ENCODE data around the gene METTL1.

The METTL1 gene

DNA sequence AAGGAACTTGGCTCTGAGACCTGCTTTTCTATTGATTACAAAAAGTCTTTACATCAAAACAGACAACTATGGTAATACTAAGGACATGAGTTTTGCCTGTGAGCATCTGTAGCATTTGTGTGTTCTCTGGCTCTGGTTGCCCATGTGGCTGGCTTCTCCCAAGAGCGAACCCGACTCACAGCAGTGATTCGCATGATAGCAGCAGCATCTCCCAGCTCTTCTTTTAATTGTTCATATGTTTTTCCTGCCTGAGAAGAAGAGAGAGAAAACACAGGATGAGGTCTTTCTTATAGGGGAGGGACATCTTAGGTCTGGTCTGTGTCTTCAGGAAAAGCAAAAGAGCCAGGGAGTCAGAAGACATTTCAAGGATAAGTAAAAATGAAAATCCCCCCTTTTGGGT lies 29.1 kb upstream of the METTL1 start:
- H3K27me3 ChIP-seq (ENCODE audit: control insufficient read depth in 3 of 3, insufficient read depth in 3 of 3, low read depth in 1 of 3, low read length in 3 of 3) = no peaks in the 10 kb centered on the region
- H3K36me3 ChIP-seq (replicated peaks in 1 of 2; ENCODE audit: control insufficient read depth in 2 of 2, insufficient read depth in 2 of 2, low read length in 2 of 2) = peaks cover 12 to 74% of the 10 kb centered on the region in 2 donors
- no peak overlapping the region for H2BK5ac ChIP-seq (ENCODE audit: low read length)
- H3K9me3 ChIP-seq (replicated peaks in 1 of 2; ENCODE audit: control insufficient read depth in 2 of 2, insufficient read depth in 1 of 2, low read depth in 1 of 2, low read length in 2 of 2) = no peaks in the 10 kb centered on the region
- H3K4me2 ChIP-seq (ENCODE audit: insufficient read depth, low read length, poor library complexity, severe bottlenecking) = no peak overlapping the region
- H3K4ac ChIP-seq (ENCODE audit: low read length) = no peak overlapping the region
- no peak overlapping the region for H2AK5ac ChIP-seq (ENCODE audit: low read depth, low read length)
- H3K18ac ChIP-seq (ENCODE audit: low read length) = no peak overlapping the region
- no peak overlapping the region for H2BK15ac ChIP-seq (ENCODE audit: low read length)
- H2BK120ac ChIP-seq (ENCODE audit: low read depth, low read length) = no peak overlapping the region
- H3K9ac ChIP-seq (ENCODE audit: low read depth, low read length, poor library complexity) = no peak overlapping the region
- DNase-seq (ENCODE audit: low spot score) = no peak
- H3K14ac ChIP-seq (ENCODE audit: low read length) = no peak overlapping the region
- no peak overlapping the region for H2AFZ ChIP-seq (ENCODE audit: low read length)
- no peak overlapping the region for H4K8ac ChIP-seq (ENCODE audit: low read depth, low read length)
- no peaks in the 10 kb centered on the region for H3K4me1 ChIP-seq (ENCODE audit: control insufficient read depth in 2 of 2, insufficient read depth in 1 of 2, low read depth in 1 of 2, low read length in 2 of 2)
- no peaks in the 10 kb centered on the region for H3K79me1 ChIP-seq (ENCODE audit: low read depth, low read length)
- no CpG with 5 or more reads among the region's 3 CpGs for WGBS, 2 donors (ENCODE audit: extremely low coverage in 2 of 2, insufficient read length in 2 of 2, insufficient replicate concordance in 1 of 2)
- H2BK12ac ChIP-seq (ENCODE audit: low read length) = no peak overlapping the region
- H3K4me3 ChIP-seq (ENCODE audit: low read length in 2 of 2) = no peak overlapping the region
- H3K23ac ChIP-seq (ENCODE audit: low read depth, low read length, poor library complexity) = no peak overlapping the region
- H4K91ac ChIP-seq (ENCODE audit: low read depth, low read length, poor library complexity) = no peak overlapping the region
- H3K27ac ChIP-seq (replicated peaks; ENCODE audit: low read length) = no peak overlapping the region

DNA sequence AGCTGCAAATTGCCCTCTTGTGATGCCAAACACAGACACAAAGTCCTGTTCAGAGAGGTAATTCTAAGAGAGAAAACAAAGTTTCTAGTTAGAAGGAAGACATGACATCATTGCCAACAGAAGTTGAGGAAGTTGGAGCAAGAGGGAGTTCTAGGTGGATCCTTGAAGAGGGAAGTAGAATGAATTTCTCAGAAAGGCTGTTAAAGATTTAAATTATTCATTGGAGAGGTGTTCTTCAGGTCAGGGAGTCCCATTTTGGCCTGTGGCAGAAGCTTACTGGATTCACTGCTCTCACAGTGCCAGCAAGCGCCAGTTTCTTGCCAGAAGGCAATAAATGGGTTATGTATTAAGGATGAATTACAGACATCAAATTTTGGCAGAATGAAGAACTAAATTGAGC lies 26.0 kb upstream of the METTL1 start:
- Histone ChIP-seq H3K9ac (ENCODE audit: low read depth, low read length, poor library complexity) (no peak overlapping the region), H2AK5ac (ENCODE audit: low read depth, low read length) (no peak overlapping the region), H4K8ac (ENCODE audit: low read depth, low read length) (no peak overlapping the region), H3K4me2 (ENCODE audit: insufficient read depth, low read length, poor library complexity, severe bottlenecking) (no peak overlapping the region), H3K79me1 (ENCODE audit: low read depth, low read length) (no peaks in the 10 kb centered on the region), H3K4ac (ENCODE audit: low read length) (no peak overlapping the region), H3K27ac (replicated peaks; ENCODE audit: low read length) (no peak overlapping the region), H2BK15ac (ENCODE audit: low read length) (no peak overlapping the region), H3K4me3 (ENCODE audit: low read length in 2 of 2) (no peak overlapping the region), H3K36me3 (replicated peaks in 1 of 2; ENCODE audit: control insufficient read depth in 2 of 2, insufficient read depth in 2 of 2, low read length in 2 of 2) (peaks cover 19 to 88% of the 10 kb centered on the region in 2 donors), H3K14ac (ENCODE audit: low read length) (no peak overlapping the region), H2BK120ac (ENCODE audit: low read depth, low read length) (no peak overlapping the region), H3K4me1 (ENCODE audit: control insufficient read depth in 2 of 2, insufficient read depth in 1 of 2, low read depth in 1 of 2, low read length in 2 of 2) (no peaks in the 10 kb centered on the region), H3K9me3 (replicated peaks in 1 of 2; ENCODE audit: control insufficient read depth in 2 of 2, insufficient read depth in 1 of 2, low read depth in 1 of 2, low read length in 2 of 2) (no peaks in the 10 kb centered on the region), H3K23ac (ENCODE audit: low read depth, low read length, poor library complexity) (no peak overlapping the region), H2BK5ac (ENCODE audit: low read length) (no peak overlapping the region), H3K18ac (ENCODE audit: low read length) (no peak overlapping the region), H4K91ac (ENCODE audit: low read depth, low read length, poor library complexity) (no peak overlapping the region), H3K27me3 (ENCODE audit: control insufficient read depth in 3 of 3, insufficient read depth in 3 of 3, low read depth in 1 of 3, low read length in 3 of 3) (no peaks in the 10 kb centered on the region), H2AFZ (ENCODE audit: low read length) (no peak overlapping the region), H2BK12ac (ENCODE audit: low read length) (no peak overlapping the region)
- no CpG with 5 or more reads among the region's 1 CpG for WGBS, 2 donors (ENCODE audit: extremely low coverage in 2 of 2, insufficient read length in 2 of 2, insufficient replicate concordance in 1 of 2)
- no peak for DNase-seq (ENCODE audit: low spot score)

GRCh38 chr12:57796996-57797395 lies 25.1 kb upstream of the METTL1 start:
- H3K27ac ChIP-seq (replicated peaks; ENCODE audit: low read length) = no peak overlapping the region
- H3K18ac ChIP-seq (ENCODE audit: low read length) = no peak overlapping the region
- H2AK5ac ChIP-seq (ENCODE audit: low read depth, low read length) = no peak overlapping the region
- no peaks in the 10 kb centered on the region for H3K4me1 ChIP-seq (ENCODE audit: control insufficient read depth in 2 of 2, insufficient read depth in 1 of 2, low read depth in 1 of 2, low read length in 2 of 2)
- WGBS, 2 donors (ENCODE audit: extremely low coverage in 2 of 2, insufficient read length in 2 of 2, insufficient replicate concordance in 1 of 2) = no CpG with 5 or more reads among the region's 1 CpG
- H3K9me3 ChIP-seq (replicated peaks in 1 of 2; ENCODE audit: control insufficient read depth in 2 of 2, insufficient read depth in 1 of 2, low read depth in 1 of 2, low read length in 2 of 2) = no peaks in the 10 kb centered on the region
- no peak overlapping the region for H2BK120ac ChIP-seq (ENCODE audit: low read depth, low read length)
- H4K8ac ChIP-seq (ENCODE audit: low read depth, low read length) = no peak overlapping the region
- H3K4ac ChIP-seq (ENCODE audit: low read length) = no peak overlapping the region
- H2BK5ac ChIP-seq (ENCODE audit: low read length) = no peak overlapping the region
- H3K23ac ChIP-seq (ENCODE audit: low read depth, low read length, poor library complexity) = no peak overlapping the region
- no peak overlapping the region for H3K4me3 ChIP-seq (ENCODE audit: low read length in 2 of 2)
- no peak overlapping the region for H2BK15ac ChIP-seq (ENCODE audit: low read length)
- H2AFZ ChIP-seq (ENCODE audit: low read length) = no peak overlapping the region
- no peak overlapping the region for H3K4me2 ChIP-seq (ENCODE audit: insufficient read depth, low read length, poor library complexity, severe bottlenecking)
- no peak for DNase-seq (ENCODE audit: low spot score)
- H3K27me3 ChIP-seq (ENCODE audit: control insufficient read depth in 3 of 3, insufficient read depth in 3 of 3, low read depth in 1 of 3, low read length in 3 of 3) = no peaks in the 10 kb centered on the region
- H4K91ac ChIP-seq (ENCODE audit: low read depth, low read length, poor library complexity) = no peak overlapping the region
- H3K14ac ChIP-seq (ENCODE audit: low read length) = no peak overlapping the region
- no peak overlapping the region for H2BK12ac ChIP-seq (ENCODE audit: low read length)
- no peaks in the 10 kb centered on the region for H3K79me1 ChIP-seq (ENCODE audit: low read depth, low read length)
- H3K9ac ChIP-seq (ENCODE audit: low read depth, low read length, poor library complexity) = no peak overlapping the region
- H3K36me3 ChIP-seq (replicated peaks in 1 of 2; ENCODE audit: control insufficient read depth in 2 of 2, insufficient read depth in 2 of 2, low read length in 2 of 2) = peaks cover 20 to 88% of the 10 kb centered on the region in 2 donors

DNA sequence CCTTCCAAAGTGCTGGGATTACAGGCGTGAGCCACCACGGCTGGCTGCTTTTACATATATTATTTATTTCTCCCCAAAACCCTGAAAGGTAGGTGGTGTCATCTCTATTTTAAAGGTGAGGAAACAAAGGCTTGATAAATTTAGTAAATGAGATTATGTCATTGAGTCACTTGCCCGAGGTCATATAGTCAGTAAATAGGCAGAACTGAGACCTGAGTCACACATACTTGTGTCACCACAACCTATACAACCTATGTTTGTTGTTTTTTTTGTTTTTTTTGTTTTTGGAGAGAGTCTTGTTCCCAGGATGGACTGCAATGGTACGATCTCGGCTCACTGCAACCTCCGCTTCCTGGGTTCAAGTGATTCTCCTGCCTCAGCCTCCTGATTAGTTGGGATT lies 23.4 kb upstream of the METTL1 start:
- Histone ChIP-seq H2AFZ (ENCODE audit: low read length) (no peak overlapping the region), H3K27me3 (ENCODE audit: control insufficient read depth in 3 of 3, insufficient read depth in 3 of 3, low read depth in 1 of 3, low read length in 3 of 3) (no peaks in the 10 kb centered on the region), H3K14ac (ENCODE audit: low read length) (no peak overlapping the region), H2BK12ac (ENCODE audit: low read length) (no peak overlapping the region), H4K91ac (ENCODE audit: low read depth, low read length, poor library complexity) (no peak overlapping the region), H3K23ac (ENCODE audit: low read depth, low read length, poor library complexity) (no peak overlapping the region), H2BK15ac (ENCODE audit: low read length) (no peak overlapping the region), H3K4ac (ENCODE audit: low read length) (no peak overlapping the region), H4K8ac (ENCODE audit: low read depth, low read length) (no peak overlapping the region), H3K9ac (ENCODE audit: low read depth, low read length, poor library complexity) (no peak overlapping the region), H2BK5ac (ENCODE audit: low read length) (no peak overlapping the region), H3K4me3 (ENCODE audit: low read length in 2 of 2) (no peak overlapping the region), H2AK5ac (ENCODE audit: low read depth, low read length) (no peak overlapping the region), H3K18ac (ENCODE audit: low read length) (no peak overlapping the region), H3K36me3 (replicated peaks in 1 of 2; ENCODE audit: control insufficient read depth in 2 of 2, insufficient read depth in 2 of 2, low read length in 2 of 2) (peaks cover 19 to 92% of the 10 kb centered on the region in 2 donors), H3K4me1 (ENCODE audit: control insufficient read depth in 2 of 2, insufficient read depth in 1 of 2, low read depth in 1 of 2, low read length in 2 of 2) (no peaks in the 10 kb centered on the region), H3K27ac (replicated peaks; ENCODE audit: low read length) (no peak overlapping the region), H3K79me1 (ENCODE audit: low read depth, low read length) (no peaks in the 10 kb centered on the region), H3K4me2 (ENCODE audit: insufficient read depth, low read length, poor library complexity, severe bottlenecking) (no peak overlapping the region), H2BK120ac (ENCODE audit: low read depth, low read length) (no peak overlapping the region), H3K9me3 (replicated peaks in 1 of 2; ENCODE audit: control insufficient read depth in 2 of 2, insufficient read depth in 1 of 2, low read depth in 1 of 2, low read length in 2 of 2) (no peaks in the 10 kb centered on the region)
- no peak for DNase-seq (ENCODE audit: low spot score)
- no CpG with 5 or more reads among the region's 6 CpGs for WGBS, 2 donors (ENCODE audit: extremely low coverage in 2 of 2, insufficient read length in 2 of 2, insufficient replicate concordance in 1 of 2)
